H1 (cell line): ENCODE measurements around the gene NMT1. TPM values are rescaled to one million over a fixed set of nuclear protein-coding genes. Genes with fewer than 3 reads are reported as not detected.

Source experiments
- CBX8 ChIP-seq: fragments of 300-800, 300-1000 bp; sonication (generic); IDR thresholded peaks from 2 replicates; pipeline ENCODE4 v1.7.1; 2016; ENCODE audit warnings: low read depth, low read length, borderline replicate concordance
- CTCF ChIP-seq, 3 experiments: IDR thresholded peaks; 1 replicate in 2 of 3; 2 replicates in 1 of 3; pipeline versions ENCODE4 v1.5.1 to v1.6.1; 2011; ENCODE audit warnings: low read length in 3 of 3, mild to moderate bottlenecking in 3 of 3, inconsistent platforms in 2 of 3, low read depth in 1 of 3, moderate library complexity in 1 of 3; ENCODE audit not compliant: insufficient read depth in 1 of 3; ENCODE audit errors: control extremely low read depth in 1 of 3
- GABPA ChIP-seq: IDR thresholded peaks from 2 replicates; pipeline ENCODE4 v1.6.1; 2011; ENCODE audit warnings: mild to moderate bottlenecking, low read length, moderate library complexity, borderline replicate concordance; ENCODE audit not compliant: insufficient read depth
- JUND ChIP-seq: IDR thresholded peaks from 2 replicates; pipeline ENCODE4 v1.6.1; 2011; ENCODE audit warnings: mild to moderate bottlenecking, improper control_type of control experiment, low read length
- POLR2AphosphoS5 ChIP-seq: IDR thresholded peaks from 2 replicates; pipeline ENCODE4 v1.6.1; 2011; ENCODE audit warnings: low read depth, low read length
- polyA plus RNA-seq, 7 experiments: library from polyadenylated mRNA; depleted of rRNA in 3 of 7; stranded (reverse) in 5 of 7; unstranded in 2 of 7; fragments of >200 nt in 5 of 7; fragments of 200-250 nt in 2 of 7; gene quantifications; 1 replicate in 5 of 7; 2 replicates in 1 of 7; 4 replicates in 1 of 7; pipeline versions ENCODE4 v1.2.1 to v1.2.3, GENCODE V29; 2011 to 2013; ENCODE audit warnings: missing spikeins in 2 of 7, mixed read lengths in 2 of 7
- total RNA-seq: library from RNA; stranded (reverse); fragmentation: NEBNext Ultra II Directional; extraction: Animal tissue kit (Norgen Biotek cat#: 25700); gene quantifications from 2 replicates; pipeline ENCODE4 v1.2.1, GENCODE V29; 2021

NMT1 gene
- total and polyA plus RNA-seq, 2 of the 8 experiments (the other 6 are each of a cell fraction or from before 2014, with no cell fraction given): 42.9 to 149 TPM

GRCh38 chr17:45088741-45089140, 27.6 kb downstream of the NMT1 start (continued):
- TF ChIP-seq CBX8 (no peak), JUND (no peak), CTCF (IDR thresholded peaks at IDR 0.05; ENCODE audit: control extremely low read depth in 1 of 3, insufficient read depth in 1 of 3, low read depth in 1 of 3, low read length in 3 of 3) (no peak), GABPA (no peak), POLR2AphosphoS5 (no peak)
